Measurements from ENCODE around the gene SCFD1.
A peak's percentile ranks its signal among the peaks of the same experiment; 100 is the strongest.
"Not testable (repeated sequence)": the region's sequence is repeated elsewhere in the genome, so short reads cannot be mapped to it uniquely, and the experiment has no call there.

SCFD1 gene, protein sequence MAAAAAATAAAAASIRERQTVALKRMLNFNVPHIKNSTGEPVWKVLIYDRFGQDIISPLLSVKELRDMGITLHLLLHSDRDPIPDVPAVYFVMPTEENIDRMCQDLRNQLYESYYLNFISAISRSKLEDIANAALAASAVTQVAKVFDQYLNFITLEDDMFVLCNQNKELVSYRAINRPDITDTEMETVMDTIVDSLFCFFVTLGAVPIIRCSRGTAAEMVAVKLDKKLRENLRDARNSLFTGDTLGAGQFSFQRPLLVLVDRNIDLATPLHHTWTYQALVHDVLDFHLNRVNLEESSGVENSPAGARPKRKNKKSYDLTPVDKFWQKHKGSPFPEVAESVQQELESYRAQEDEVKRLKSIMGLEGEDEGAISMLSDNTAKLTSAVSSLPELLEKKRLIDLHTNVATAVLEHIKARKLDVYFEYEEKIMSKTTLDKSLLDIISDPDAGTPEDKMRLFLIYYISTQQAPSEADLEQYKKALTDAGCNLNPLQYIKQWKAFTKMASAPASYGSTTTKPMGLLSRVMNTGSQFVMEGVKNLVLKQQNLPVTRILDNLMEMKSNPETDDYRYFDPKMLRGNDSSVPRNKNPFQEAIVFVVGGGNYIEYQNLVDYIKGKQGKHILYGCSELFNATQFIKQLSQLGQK

GRCh38 chr14:30621940-30622830 is at the start of gene SCFD1:
SCFD1 (plus strand) TSS chr14:30622319; CDS start chr14:30622339, 20 bp downstream.
- DNase-seq: peak; percentile 94

DNA sequence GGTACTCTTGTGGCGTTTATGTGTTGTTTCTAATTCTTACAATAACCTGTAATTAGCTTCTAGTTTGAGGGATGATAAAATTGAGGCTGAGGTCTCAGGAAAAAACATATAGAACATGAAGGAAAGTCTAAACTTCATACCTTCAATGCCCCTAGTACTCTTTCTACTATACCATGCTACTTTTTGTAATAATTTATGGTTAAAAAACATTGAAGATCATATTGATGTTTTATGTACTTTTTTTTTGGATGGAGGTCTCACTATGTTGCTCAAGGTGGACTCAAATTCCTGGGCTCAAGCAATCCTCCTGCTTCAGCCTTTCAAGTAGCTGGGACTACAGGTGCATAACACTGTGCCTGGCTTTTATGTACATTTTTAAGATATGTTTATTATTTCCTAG is 49.3 kb upstream of the SCFD1 start:
- no peak for DNase-seq

- no peak for DNase-seq
Observed at GRCh38 chr14:30573226-30573814, 48.8 kb upstream of the SCFD1 start.

DNA sequence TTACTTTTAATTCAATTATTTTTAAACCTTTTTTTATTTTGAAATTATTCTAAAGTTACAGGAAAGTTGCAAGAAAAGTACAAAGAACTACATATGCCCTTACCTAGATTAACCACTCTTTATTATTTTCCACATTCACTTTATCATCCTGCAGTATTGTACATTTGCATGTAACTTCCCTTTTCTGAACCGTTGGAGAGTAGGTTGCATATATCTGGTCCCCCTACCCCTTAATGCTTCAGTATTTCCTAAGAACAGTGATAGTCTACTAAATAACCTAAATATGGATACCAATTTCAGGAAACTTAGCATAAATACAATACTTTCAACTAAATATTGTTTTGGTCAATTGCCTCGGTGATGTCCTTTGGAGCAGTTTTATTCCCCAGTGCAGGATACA is 48.2 kb upstream of the SCFD1 start:
- DNase-seq: no peak

- not testable (repeated sequence) for DNase-seq
Observed at GRCh38 chr14:30574777-30575176, 47.3 kb upstream of the SCFD1 start.

GRCh38 chr14:30576333-30576732 is 45.8 kb upstream of the SCFD1 start:
- DNase-seq: not testable (repeated sequence)

DNA sequence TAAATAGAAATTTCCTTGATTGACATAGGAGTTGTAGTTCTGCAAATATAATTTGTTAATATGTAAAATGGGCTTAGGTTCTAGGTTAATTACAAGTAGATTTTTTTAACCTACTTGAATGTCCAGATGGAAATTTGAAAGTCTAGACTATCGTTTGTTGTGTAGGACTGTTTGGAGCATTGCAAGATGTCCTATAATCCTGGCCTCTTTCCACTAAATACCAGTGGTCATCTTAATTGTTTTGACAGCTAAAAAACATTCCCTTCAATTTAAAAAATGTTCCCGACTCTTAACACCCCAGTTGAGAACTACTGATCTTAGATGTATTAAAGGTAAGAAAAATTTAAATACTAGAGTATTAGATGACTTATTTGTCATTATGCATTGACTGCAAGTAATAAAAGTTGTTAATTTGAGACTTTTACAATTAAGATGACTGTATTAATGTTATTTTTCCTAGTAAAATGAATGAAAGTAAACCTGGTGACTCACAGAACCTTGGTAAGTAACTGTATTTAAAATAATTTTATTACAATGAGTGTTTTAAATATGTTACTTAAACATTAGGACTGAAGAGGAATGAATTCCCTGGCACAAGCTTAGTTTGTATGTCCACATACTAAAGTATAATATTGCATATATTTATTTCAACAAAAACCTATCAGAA is 41.4 kb upstream of the SCFD1 start:
- DNase-seq: no peak

GRCh38 chr14:30581283-30581625 is 40.9 kb upstream of the SCFD1 start:
- no peak for DNase-seq

DNA sequence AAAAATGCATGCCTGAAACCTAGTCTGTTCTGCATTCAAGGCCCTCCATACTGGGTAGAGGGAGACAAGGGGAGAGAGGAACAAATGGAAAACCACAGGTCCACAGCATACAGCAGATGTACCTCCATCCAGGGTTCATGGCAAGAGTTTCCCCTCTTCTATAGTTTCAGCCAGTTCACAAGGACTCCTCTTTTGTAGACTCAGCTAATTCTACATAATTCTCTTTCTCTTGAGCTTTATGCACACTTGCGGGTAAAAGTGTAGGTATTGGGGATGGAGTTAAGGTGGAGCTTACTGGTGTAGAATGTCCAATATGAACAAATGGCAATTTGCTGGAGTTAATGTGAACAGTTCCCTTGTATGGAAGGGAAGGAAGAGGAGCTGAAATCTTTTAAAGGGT is 39.7 kb upstream of the SCFD1 start:
- DNase-seq: no peak

DNA sequence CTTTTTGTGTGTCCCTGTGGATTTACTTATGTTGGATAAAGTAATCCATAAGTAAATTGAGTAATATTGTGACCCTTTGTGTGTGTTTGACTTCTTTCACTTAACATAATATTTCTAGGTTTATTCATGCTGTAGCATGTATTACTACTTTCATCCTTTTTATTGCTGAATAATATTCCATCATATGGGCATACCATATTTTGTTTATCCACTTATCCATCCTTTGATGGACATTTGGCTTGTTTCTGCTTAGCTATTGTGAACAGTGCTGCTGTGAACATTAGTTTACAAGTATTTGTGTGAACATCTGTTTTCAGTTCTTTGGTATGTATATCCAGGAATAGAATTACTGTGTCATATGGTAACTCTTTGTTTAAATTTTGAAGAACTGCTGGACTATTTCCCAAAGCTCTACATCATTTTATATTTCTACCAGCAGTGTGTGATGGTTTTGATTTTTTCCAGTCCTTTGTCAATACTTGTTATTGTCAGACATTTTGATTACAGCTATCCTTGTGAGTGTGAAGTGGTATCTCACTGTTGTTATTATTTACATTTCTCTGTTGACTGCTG is 38.0 kb upstream of the SCFD1 start:
- DNase-seq: no peak

- no peak for DNase-seq
Observed at GRCh38 chr14:30585204-30585603, 36.9 kb upstream of the SCFD1 start.

DNA sequence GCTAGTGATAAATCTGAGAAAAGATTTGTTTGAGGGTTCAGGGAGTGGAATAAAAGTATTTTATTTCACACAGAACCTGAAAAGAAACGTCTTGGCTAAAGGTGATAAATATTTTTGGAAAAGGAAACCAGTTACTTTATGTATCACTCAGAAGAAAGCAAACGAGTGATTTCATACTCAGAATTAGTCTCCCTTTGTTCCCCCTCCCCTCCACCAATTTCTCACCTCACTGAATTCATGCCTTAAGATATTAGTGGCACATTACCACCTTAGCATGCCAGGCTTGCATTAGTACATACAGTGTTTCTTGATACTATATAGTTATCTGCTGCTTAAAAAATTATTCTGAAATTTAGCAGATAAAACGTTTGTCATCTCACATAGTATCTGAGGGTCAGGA is 35.0 kb upstream of the SCFD1 start:
- no peak for DNase-seq

DNA sequence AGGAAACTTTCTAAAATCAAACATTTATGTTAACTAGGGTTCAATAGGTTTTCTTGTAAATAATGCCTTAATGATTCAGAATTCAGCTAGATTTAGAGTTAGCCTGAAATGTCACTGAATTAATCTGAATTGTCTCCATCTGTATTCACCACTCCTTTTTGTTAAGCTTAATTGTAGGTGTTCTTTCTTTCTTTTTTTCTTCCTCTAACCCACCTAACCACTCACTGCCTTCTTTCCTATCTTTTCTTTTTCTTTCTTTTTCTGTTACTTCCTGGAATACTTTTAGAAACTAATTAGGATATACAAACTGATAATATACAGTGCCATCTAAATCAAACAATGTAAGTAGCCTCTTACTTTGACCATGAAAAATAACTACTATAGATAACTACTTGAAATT is 33.2 kb upstream of the SCFD1 start:
- no peak for DNase-seq

DNA sequence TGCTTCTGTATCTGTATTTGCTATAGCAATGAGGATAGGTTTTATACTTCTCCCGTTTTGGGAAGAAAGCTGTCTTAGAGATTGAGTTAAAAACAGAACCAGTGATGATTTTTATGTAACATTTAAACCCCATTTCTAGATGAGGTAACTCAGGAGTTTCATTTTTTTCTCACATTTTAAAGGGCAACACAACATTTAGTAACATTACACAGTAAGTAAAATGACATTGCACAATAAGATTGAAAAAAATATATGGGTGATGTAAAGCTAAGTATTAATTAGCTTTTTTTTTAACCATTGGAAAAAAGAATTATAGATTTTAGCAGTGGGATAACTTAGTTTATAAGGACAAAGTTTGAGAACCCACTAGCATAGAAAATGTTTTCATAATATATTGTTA is 25.2 kb upstream of the SCFD1 start:
- no peak for DNase-seq

DNA sequence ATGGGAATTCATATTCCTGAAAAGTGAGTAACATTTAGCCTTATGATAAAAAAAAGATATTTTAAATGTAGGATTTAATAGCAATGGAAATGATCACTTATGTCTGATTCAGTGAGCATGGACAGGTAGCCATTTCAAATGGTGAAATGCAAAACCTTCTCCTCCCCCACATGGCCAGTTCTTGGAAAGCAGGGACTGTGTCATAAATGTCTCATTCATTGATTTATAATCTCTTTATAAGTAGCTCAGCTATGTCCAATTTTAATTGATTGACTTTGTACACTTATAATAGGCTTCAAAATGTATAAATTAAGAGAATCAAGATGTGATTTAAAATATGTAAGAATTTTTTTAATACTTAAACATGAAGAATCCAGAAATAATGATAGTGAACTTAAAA is 24.6 kb upstream of the SCFD1 start:
- DNase-seq: no peak

DNA sequence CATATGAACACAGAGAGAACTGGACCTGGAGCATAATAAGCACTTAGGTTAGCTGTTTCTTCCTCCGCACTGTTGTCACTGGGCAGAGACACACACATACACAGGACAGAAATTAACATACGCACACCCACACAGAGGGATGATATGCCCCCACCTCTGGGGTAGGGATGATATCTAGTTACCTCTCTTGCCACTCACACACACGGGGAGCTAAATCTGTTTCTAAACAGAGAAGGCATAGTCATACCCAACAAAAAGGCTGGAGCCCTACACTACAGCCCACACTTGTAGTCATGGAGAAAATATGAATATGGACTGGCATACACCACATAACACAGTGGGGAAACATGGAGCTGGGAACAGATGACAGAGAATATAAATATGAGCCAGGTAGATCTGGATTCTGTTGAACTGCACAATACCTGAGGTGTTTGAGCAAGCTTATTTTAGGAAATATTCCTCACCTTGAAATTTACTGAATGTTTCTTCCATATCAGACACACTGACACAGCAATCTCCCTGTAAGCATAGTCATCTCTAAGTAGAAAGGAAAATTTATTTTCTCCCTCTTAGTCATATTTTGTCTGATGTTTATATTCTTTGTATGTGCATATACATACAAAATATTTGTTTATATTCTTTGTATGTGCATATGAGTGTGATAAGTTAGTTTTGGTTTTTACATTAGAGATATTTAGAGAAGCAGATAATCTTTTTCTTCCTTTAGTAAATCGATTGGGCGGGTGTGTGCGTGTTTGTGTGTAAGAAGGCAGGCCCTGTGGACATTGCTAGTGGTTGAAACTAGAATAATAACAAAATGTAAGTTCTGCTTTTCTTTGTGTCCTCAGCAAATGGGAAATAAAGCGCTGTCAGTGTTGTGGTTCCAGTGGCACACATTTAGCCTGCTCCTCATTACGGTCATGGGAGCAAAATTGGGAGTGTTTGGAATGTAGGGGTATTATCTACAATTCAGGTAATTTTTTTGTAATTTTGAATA is 20.9 kb upstream of the SCFD1 start:
- no peak for DNase-seq

DNA sequence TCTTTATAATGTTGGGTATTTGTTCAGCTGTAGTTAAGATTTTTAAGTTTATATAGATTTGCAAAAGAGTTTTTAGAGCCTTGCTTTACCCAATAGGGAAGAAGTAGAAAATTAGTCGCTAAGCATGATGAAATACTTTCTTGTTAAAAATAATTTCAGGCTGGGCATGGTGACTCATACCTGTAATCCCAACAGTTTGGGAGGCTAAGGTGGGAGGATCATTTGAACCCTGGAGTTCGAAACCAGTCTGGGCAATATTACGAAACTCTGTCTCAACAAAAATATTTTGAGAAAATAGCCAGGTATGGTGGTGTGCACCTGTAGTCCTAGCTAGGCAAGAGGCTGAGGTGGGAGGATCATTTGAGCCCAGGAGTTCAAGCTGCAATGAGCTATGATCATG is 18.7 kb upstream of the SCFD1 start:
- DNase-seq: no peak

GRCh38 chr14:30604696-30605095 is 17.4 kb upstream of the SCFD1 start:
- DNase-seq: not testable (repeated sequence)

- DNase-seq: no peak
Observed at GRCh38 chr14:30607156-30607780, 14.9 kb upstream of the SCFD1 start.

DNA sequence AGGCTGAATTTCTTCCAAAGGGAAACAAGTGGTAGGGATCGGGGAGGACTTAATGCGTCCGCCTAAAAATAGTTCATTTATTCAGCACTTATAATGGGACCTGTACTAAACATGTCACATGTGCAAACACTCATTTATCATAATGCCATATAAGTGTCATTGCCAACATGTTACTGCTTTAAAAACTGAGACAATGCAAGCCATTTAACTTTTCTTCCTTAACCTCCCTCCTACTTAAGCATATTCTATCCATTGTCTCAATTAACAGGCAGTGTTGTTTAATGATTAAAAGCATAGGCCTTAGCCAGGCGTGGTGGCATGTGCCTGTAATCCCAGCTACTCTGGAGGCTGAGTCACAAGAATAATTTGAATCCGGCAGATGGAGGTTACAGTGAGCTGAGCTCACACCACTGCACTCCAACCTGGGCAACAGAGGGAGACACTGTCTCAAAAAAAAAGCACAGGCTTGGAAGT is 13.5 kb upstream of the SCFD1 start:
- DNase-seq: no peak

Data from activated naive CD4-positive, alpha-beta T cell treated with anti-CD3 and anti-CD28 coated beads, Interleukin-2, amount 50 U/mL, for 16 hours (primary cell).